ENCODE measurements around the gene CUL3. TPM values are rescaled to one million over a fixed set of nuclear protein-coding genes. Genes with fewer than 3 reads are reported as not detected.

The CUL3 gene
- total RNA-seq, 1 donor from 2014 or later, result 95.5 TPM

- H3K79me2 ChIP-seq (ENCODE audit: insufficient read depth, low read length), result peaks cover 97% of the 10 kb centered on the region
- no peak overlapping the region for H3K27ac ChIP-seq (ENCODE audit: low read depth, low read length)
- H3K27me3 Mint-ChIP-seq (ENCODE audit: low read depth, unreplicated experiment), result no peaks in the 10 kb centered on the region
- FAIRE-seq (no peak), DNase-seq (ENCODE audit: low read depth) (no peak)
- H3K9ac ChIP-seq (ENCODE audit: low read length), result no peak overlapping the region
- peaks cover 8% of the 10 kb centered on the region for H3K36me3 Mint-ChIP-seq (ENCODE audit: low read depth, unreplicated experiment)
- H2AFZ ChIP-seq (ENCODE audit: low read depth, low read length), result no peak overlapping the region
- no peaks in the 10 kb centered on the region for H3K9me3 ChIP-seq (ENCODE audit: insufficient read depth, low read depth, low read length)
- H4K20me1 ChIP-seq (ENCODE audit: insufficient read depth, low read length), result peaks cover 78% of the 10 kb centered on the region
- TF ChIP-seq, protein P1, sequence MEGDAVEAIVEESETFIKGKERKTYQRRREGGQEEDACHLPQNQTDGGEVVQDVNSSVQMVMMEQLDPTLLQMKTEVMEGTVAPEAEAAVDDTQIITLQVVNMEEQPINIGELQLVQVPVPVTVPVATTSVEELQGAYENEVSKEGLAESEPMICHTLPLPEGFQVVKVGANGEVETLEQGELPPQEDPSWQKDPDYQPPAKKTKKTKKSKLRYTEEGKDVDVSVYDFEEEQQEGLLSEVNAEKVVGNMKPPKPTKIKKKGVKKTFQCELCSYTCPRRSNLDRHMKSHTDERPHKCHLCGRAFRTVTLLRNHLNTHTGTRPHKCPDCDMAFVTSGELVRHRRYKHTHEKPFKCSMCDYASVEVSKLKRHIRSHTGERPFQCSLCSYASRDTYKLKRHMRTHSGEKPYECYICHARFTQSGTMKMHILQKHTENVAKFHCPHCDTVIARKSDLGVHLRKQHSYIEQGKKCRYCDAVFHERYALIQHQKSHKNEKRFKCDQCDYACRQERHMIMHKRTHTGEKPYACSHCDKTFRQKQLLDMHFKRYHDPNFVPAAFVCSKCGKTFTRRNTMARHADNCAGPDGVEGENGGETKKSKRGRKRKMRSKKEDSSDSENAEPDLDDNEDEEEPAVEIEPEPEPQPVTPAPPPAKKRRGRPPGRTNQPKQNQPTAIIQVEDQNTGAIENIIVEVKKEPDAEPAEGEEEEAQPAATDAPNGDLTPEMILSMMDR (IDR thresholded peaks at IDR 0.05; ENCODE audit: insufficient read depth, low read depth, low read length), result no peak
- TF ChIP-seq EZH2 (IDR thresholded peaks at IDR 0.05; ENCODE audit: insufficient read depth, low read length), result no peak
- peaks cover 6% of the 10 kb centered on the region for H3K36me3 ChIP-seq (ENCODE audit: insufficient read depth, low read length)
- H3K27ac Mint-ChIP-seq (ENCODE audit: unreplicated experiment), result no peak overlapping the region
- H3K4me3 ChIP-seq (ENCODE audit: insufficient read depth, low read depth, low read length), result no peak overlapping the region
- peaks cover 19% of the 10 kb centered on the region for H3K4me1 Mint-ChIP-seq (ENCODE audit: low read depth, unreplicated experiment)
- no peak overlapping the region for H3K4me3 Mint-ChIP-seq (ENCODE audit: unreplicated experiment)
- H3K9me3 Mint-ChIP-seq (ENCODE audit: unreplicated experiment), result no peaks in the 10 kb centered on the region
- H3K4me1 ChIP-seq (ENCODE audit: insufficient read depth, low read length), result no peaks in the 10 kb centered on the region
- H3K4me2 ChIP-seq (ENCODE audit: low read length), result no peak overlapping the region
- H3K27me3 ChIP-seq (ENCODE audit: insufficient read depth, low read length), result no peaks in the 10 kb centered on the region
Observed at GRCh38 chr2:224551693-224552092, 33.5 kb downstream of the CUL3 start.

DNA sequence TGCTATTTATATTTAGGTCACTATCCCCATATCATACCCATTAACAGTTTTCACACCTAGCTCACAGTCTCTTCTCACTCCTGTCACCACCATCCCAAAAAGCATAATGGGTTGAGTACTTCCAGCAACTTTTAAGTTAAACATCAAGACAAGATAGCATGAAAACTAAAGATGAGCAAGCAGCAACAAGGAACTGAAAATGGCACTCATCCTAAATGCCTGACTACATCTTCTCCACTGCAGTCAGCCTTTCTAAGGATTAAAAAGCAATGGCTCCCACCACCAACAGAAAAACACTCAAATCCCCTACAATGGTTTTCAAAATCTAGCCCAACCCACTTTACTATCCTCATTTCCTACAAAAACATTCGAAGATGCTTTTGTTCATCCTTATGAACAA lies 38.2 kb downstream of the CUL3 start:
- H3K27ac ChIP-seq (ENCODE audit: low read depth, low read length), result no peak overlapping the region
- no peaks in the 10 kb centered on the region for H3K27me3 Mint-ChIP-seq (ENCODE audit: low read depth, unreplicated experiment)
- no peak for TF ChIP-seq EZH2 (IDR thresholded peaks at IDR 0.05; ENCODE audit: insufficient read depth, low read length)
- TF ChIP-seq, protein P1 (IDR thresholded peaks at IDR 0.05; ENCODE audit: insufficient read depth, low read depth, low read length), result no peak
- FAIRE-seq, result no peak
- no peak overlapping the region for H2AFZ ChIP-seq (ENCODE audit: low read depth, low read length)
- no peak overlapping the region for H3K4me3 Mint-ChIP-seq (ENCODE audit: unreplicated experiment)
- H4K20me1 ChIP-seq (ENCODE audit: insufficient read depth, low read length), result peaks cover 66% of the 10 kb centered on the region
- no peak overlapping the region for H3K4me3 ChIP-seq (ENCODE audit: insufficient read depth, low read depth, low read length)
- no peak overlapping the region for H3K9ac ChIP-seq (ENCODE audit: low read length)
- no peaks in the 10 kb centered on the region for H3K9me3 Mint-ChIP-seq (ENCODE audit: unreplicated experiment)
- no peak for DNase-seq (ENCODE audit: low read depth)
- peaks cover 6% of the 10 kb centered on the region for H3K36me3 Mint-ChIP-seq (ENCODE audit: low read depth, unreplicated experiment)
- H3K9me3 ChIP-seq (ENCODE audit: insufficient read depth, low read depth, low read length), result no peaks in the 10 kb centered on the region
- peaks cover 3% of the 10 kb centered on the region for H3K36me3 ChIP-seq (ENCODE audit: insufficient read depth, low read length)
- no peak overlapping the region for H3K27ac Mint-ChIP-seq (ENCODE audit: unreplicated experiment)
- peaks cover 18% of the 10 kb centered on the region for H3K4me1 Mint-ChIP-seq (ENCODE audit: low read depth, unreplicated experiment)
- H3K4me2 ChIP-seq (ENCODE audit: low read length), result no peak overlapping the region
- H3K79me2 ChIP-seq (ENCODE audit: insufficient read depth, low read length), result peaks cover 97% of the 10 kb centered on the region
- no peaks in the 10 kb centered on the region for H3K27me3 ChIP-seq (ENCODE audit: insufficient read depth, low read length)
- H3K4me1 ChIP-seq (ENCODE audit: insufficient read depth, low read length), result no peaks in the 10 kb centered on the region

DNA sequence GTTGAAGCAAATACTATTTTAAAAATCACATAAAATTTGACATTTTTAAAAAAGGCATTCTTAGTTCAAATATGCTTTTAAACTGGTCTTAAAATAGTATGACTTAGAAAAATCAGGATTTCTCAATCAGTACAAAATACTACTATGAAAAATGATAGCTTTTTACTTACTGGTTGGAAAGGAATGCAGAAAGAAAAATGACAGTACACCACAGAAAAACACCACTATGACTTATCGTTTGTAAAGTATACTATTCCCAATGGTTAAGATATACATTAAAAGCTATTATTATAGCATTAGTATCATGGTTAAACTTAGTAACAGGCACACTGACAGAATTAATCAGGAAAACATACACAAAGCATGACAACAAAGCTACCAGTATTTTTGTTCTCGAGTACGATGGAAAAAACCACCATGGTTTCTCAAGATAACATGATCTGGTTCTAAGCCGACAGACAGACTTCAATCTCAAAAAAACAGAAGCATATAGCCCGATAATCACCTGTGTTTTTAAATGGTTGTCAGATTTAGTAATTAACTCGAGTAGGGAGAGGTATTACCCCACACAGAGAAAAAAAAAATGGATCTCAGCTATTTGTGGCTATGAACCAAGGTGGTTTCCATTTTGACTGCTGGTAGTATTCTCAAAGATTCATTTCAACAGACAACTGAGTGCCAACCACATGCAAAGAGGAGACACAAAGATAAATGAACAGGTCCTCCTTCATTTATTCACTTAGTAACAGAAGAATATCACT lies 39.1 kb downstream of the CUL3 start:
- Mint-ChIP-seq H3K9me3 (ENCODE audit: unreplicated experiment) (no peaks in the 10 kb centered on the region), H3K27ac (ENCODE audit: unreplicated experiment) (no peak overlapping the region), H3K4me3 (ENCODE audit: unreplicated experiment) (no peak overlapping the region), H3K4me1 (ENCODE audit: low read depth, unreplicated experiment) (peaks cover 20% of the 10 kb centered on the region), H3K36me3 (ENCODE audit: low read depth, unreplicated experiment) (peaks cover 6% of the 10 kb centered on the region), H3K27me3 (ENCODE audit: low read depth, unreplicated experiment) (no peaks in the 10 kb centered on the region)
- Histone ChIP-seq H3K9ac (ENCODE audit: low read length) (no peak overlapping the region), H3K27ac (ENCODE audit: low read depth, low read length) (peak overlapping the region; percentile 11), H2AFZ (ENCODE audit: low read depth, low read length) (no peak overlapping the region), H4K20me1 (ENCODE audit: insufficient read depth, low read length) (peaks cover 69% of the 10 kb centered on the region), H3K36me3 (ENCODE audit: insufficient read depth, low read length) (peaks cover 3% of the 10 kb centered on the region), H3K9me3 (ENCODE audit: insufficient read depth, low read depth, low read length) (no peaks in the 10 kb centered on the region), H3K4me3 (ENCODE audit: insufficient read depth, low read depth, low read length) (no peak overlapping the region), H3K4me1 (ENCODE audit: insufficient read depth, low read length) (no peaks in the 10 kb centered on the region), H3K79me2 (ENCODE audit: insufficient read depth, low read length) (peaks cover 98% of the 10 kb centered on the region), H3K27me3 (ENCODE audit: insufficient read depth, low read length) (no peaks in the 10 kb centered on the region), H3K4me2 (ENCODE audit: low read length) (peak overlapping the region; percentile 18)
- FAIRE-seq (peak; percentile 32), DNase-seq (ENCODE audit: low read depth) (peak; percentile 56)
- TF ChIP-seq, protein P1 (IDR thresholded peaks at IDR 0.05; ENCODE audit: insufficient read depth, low read depth, low read length), result no peak
- TF ChIP-seq EZH2 (IDR thresholded peaks at IDR 0.05; ENCODE audit: insufficient read depth, low read length), result no peak

Measured in astrocyte (in vitro differentiated cells and primary cell).